HCT116 (cell line): ENCODE measurements around the gene HIP1. TPM values are rescaled to one million over a fixed set of nuclear protein-coding genes. Genes with fewer than 3 reads are reported as not detected.

ENCODE experiments used
- ATAC-seq: fragments of 200-7000 bp; cut with Tn5 transposase; 2 replicates; pipeline ENCODE4 v1.9.1; 2020; ENCODE audit warnings: mild to moderate bottlenecking, moderate library complexity
- BruUV-seq: library from RNA; stranded (reverse); fragments of 400-500 nt; replicated peaks from 2 replicates; lab custom pipeline; 2021; lab: Mats Ljungman, UMichigan
- CTCF ChIA-PET: fragments of 300-600 bp; sonication (Branson Sonifier 250); formaldehyde crosslinking; loops from one replicate; lab custom pipeline; 2021; ENCODE audit warnings: antibody characterized with exemption; lab: Charles Lee
- POLR2A ChIA-PET: fragments of 300-600, 350-600 bp; sonication (Branson Sonifier 250); formaldehyde crosslinking; loops from one replicate; lab custom pipeline; 2021; ENCODE audit warnings: antibody characterized with exemption; lab: Charles Lee
- RAD21 ChIA-PET, 2 experiments: fragments of 300-600 bp; sonication (Branson Sonifier 250); formaldehyde crosslinking; loops; one replicate each; lab custom pipeline; 2023; ENCODE audit warnings: low total read pairs in 2 of 2; ENCODE audit not compliant: uncharacterized antibody in 2 of 2, unreplicated experiment in 2 of 2, low non-redundant PET in 1 of 2; lab: Charles Lee
- DNase-seq: peaks from one replicate; pipeline ENCODE4 v3.0.0-alpha.2; 2010; ENCODE audit warnings: low read depth, low spot score
- H2AFZ ChIP-seq: fragments of 200-600 bp; shearing (Covaris generic), sonication (generic); 2 replicates; pipeline ENCODE4 v1.6.1; 2017; ENCODE audit warnings: low read depth, mixed run types, mixed read lengths, antibody characterized with exemption, low read length; ENCODE audit not compliant: poor library complexity, severe bottlenecking
- H3K27ac ChIP-seq: 2 replicates; pipeline ENCODE4 v1.5.1; 2012; ENCODE audit warnings: low read depth, low read length
- H3K27me3 ChIP-seq: fragments of 200-600 bp; sonication (generic); 2 replicates; pipeline ENCODE4 v1.6.1; 2016; ENCODE audit warnings: mixed run types, low read length, mixed read lengths; ENCODE audit not compliant: insufficient read depth
- H3K36me3 ChIP-seq, 2 experiments: fragments of 200-500 bp in 1 of 2; fragments of 200-600 bp in 1 of 2; sonication (Bioruptor generic) in 1 of 2; sonication (generic) in 1 of 2; 2 replicates each; pipeline versions ENCODE4 v1.5.1 to v1.6.1; 2014 to 2016; ENCODE audit warnings: low read length in 2 of 2, inconsistent platforms in 1 of 2, mixed read lengths in 1 of 2, mixed run types in 1 of 2; ENCODE audit not compliant: insufficient read depth in 2 of 2, control insufficient read depth in 1 of 2
- H3K4me1 ChIP-seq, 2 experiments: fragments of 200-600 bp in 1 of 2; sonication (generic) in 1 of 2; 2 replicates each; pipeline versions ENCODE4 v1.5.1 to v1.6.1; 2012 to 2017; ENCODE audit warnings: low read length in 2 of 2, inconsistent platforms in 1 of 2, mild to moderate bottlenecking in 1 of 2, mixed read lengths in 1 of 2, mixed run types in 1 of 2, moderate library complexity in 1 of 2; ENCODE audit not compliant: insufficient read depth in 2 of 2, control insufficient read depth in 1 of 2
- H3K4me2 ChIP-seq: fragments of 200-600 bp; sonication (generic); 2 replicates; pipeline ENCODE4 v1.6.1; 2017; ENCODE audit warnings: mixed run types, low read length, mixed read lengths
- H3K4me3 ChIP-seq, 2 experiments: fragments of 200-600 bp in 1 of 2; sonication (generic) in 1 of 2; replicated peaks in 1 of 2; 2 replicates each; pipeline ENCODE4 v1.5.1; 2011 to 2016; ENCODE audit warnings: low read length in 2 of 2, control low read depth in 1 of 2, low read depth in 1 of 2, mild to moderate bottlenecking in 1 of 2, mixed read lengths in 1 of 2, mixed run types in 1 of 2
- H3K79me2 ChIP-seq: fragments of 200-600 bp; sonication (generic); 2 replicates; pipeline ENCODE4 v1.6.1; 2017; ENCODE audit warnings: mild to moderate bottlenecking, mixed run types, low read length, moderate library complexity, mixed read lengths; ENCODE audit not compliant: insufficient read depth
- H3K9ac ChIP-seq: fragments of 200-600 bp; sonication (generic); 2 replicates; pipeline ENCODE4 v1.6.1; 2016; ENCODE audit warnings: low read length, mixed read lengths
- H3K9me2 ChIP-seq: fragments of 200-600 bp; sonication (generic), shearing (Covaris generic); 2 replicates; pipeline ENCODE4 v1.6.1; 2017; ENCODE audit warnings: mixed run types, mild to moderate bottlenecking, moderate library complexity; ENCODE audit not compliant: insufficient read depth
- H3K9me3 ChIP-seq, 2 experiments: fragments of 200-500 bp in 1 of 2; fragments of 200-600 bp in 1 of 2; sonication (Bioruptor generic) in 1 of 2; sonication (generic) in 1 of 2; 2 replicates each; pipeline ENCODE4 v1.6.1; 2014 to 2017; ENCODE audit warnings: low read length in 2 of 2, mixed read lengths in 2 of 2, inconsistent platforms in 1 of 2, low read depth in 1 of 2, mild to moderate bottlenecking in 1 of 2, mixed run types in 1 of 2, moderate library complexity in 1 of 2; ENCODE audit not compliant: control insufficient read depth in 1 of 2, insufficient read depth in 1 of 2
- H4K20me1 ChIP-seq: fragments of 200-600 bp; sonication (generic), shearing (Covaris generic); 2 replicates; pipeline ENCODE4 v1.6.1; 2017; ENCODE audit warnings: mixed run types, mild to moderate bottlenecking, moderate library complexity; ENCODE audit not compliant: insufficient read depth
- POLR2A ChIP-seq: IDR thresholded peaks from 2 replicates; pipeline ENCODE4 v1.7.0; 2011; ENCODE audit warnings: borderline replicate concordance; ENCODE audit not compliant: insufficient read depth, insufficient read length; ENCODE audit errors: extremely low read depth
- POLR2AphosphoS5 ChIP-seq: IDR thresholded peaks from 2 replicates; pipeline ENCODE4 v1.6.1; 2011; ENCODE audit warnings: mild to moderate bottlenecking, low read depth, low read length, moderate library complexity
- SIN3A ChIP-seq: IDR thresholded peaks from 2 replicates; pipeline ENCODE4 v1.6.1; 2012; ENCODE audit warnings: low read depth
- SP1 ChIP-seq: IDR thresholded peaks from 2 replicates; pipeline ENCODE4 v1.6.1; 2012; ENCODE audit warnings: low read depth
- TCF7L2 ChIP-seq: IDR thresholded peaks from 2 replicates; pipeline ENCODE4 v1.7.0; 2011; ENCODE audit warnings: borderline replicate concordance, inconsistent platforms; ENCODE audit not compliant: insufficient read depth, insufficient read length; ENCODE audit errors: extremely low read depth
- ZBTB33 ChIP-seq: IDR thresholded peaks from 2 replicates; pipeline ENCODE4 v1.6.1; 2011; ENCODE audit warnings: mild to moderate bottlenecking, low read length, moderate library complexity; ENCODE audit not compliant: insufficient replicate concordance; ENCODE audit errors: extremely low read depth
- ZNF274 ChIP-seq: fragments of 200-500 bp; sonication (Bioruptor generic); IDR thresholded peaks from 2 replicates; pipeline ENCODE4 v1.6.1; 2014; ENCODE audit warnings: mild to moderate bottlenecking, low read depth, low read length, inconsistent platforms
- intact Hi-C: fragments of 100-400 bp; cut with micrococcal nuclease; formaldehyde crosslinking; loops from 2 replicates; pipeline ENCODE4 v1.10.0; 2022
- total RNA-seq: library from RNA; stranded (reverse); gene quantifications from one replicate; pipeline ENCODE4 v1.2.1, GENCODE V29; 2021; ENCODE audit not compliant: unreplicated experiment

Gene HIP1
- total RNA-seq, 1 experiment from 2014 or later, result 22.1 TPM

- intact Hi-C loops, result no loop called here
- H3K9me2 ChIP-seq, result no peaks in the 10 kb centered on the region
- no peaks in the 10 kb centered on the region for H3K9me3 ChIP-seq
- RAD21 ChIA-PET, result no interaction called here
- no peak for TF ChIP-seq POLR2A
- no peak for TF ChIP-seq SP1
- no peak for TF ChIP-seq POLR2AphosphoS5
- TF ChIP-seq ZNF274, result no peak
- no peak for TF ChIP-seq SIN3A
- no peak for TF ChIP-seq TCF7L2
- TF ChIP-seq ZBTB33, result no peak
- TF ChIP-seq, all 23 proteins: peak for 0
- Histone ChIP-seq H3K4me3 (no peak overlapping the region), H3K4me2 (no peak overlapping the region), H3K36me3 (no peaks in the 10 kb centered on the region), H3K27ac (no peak overlapping the region), H2AFZ (no peak overlapping the region), H3K4me1 (peaks cover 13 to 37% of the 10 kb centered on the region in 2 experiments), H3K79me2 (no peaks in the 10 kb centered on the region), H3K27me3 (no peaks in the 10 kb centered on the region), H3K9ac (no peak overlapping the region), H4K20me1 (no peaks in the 10 kb centered on the region)
- no TSS peak for BruUV-seq
- no peak for ATAC-seq
- POLR2A ChIA-PET, result no interaction called here
- no peak for DNase-seq
- CTCF ChIA-PET, result no interaction called here
These were observed 139.4 kb downstream of the HIP1 start for GRCh38 chr7:75599244-75599781.
